ENCODE results near the gene HADHA. TPM values are rescaled to one million over a fixed set of nuclear protein-coding genes. Genes with fewer than 3 reads are reported as not detected.

Gene HADHA
- total and polyA plus RNA-seq, 2 experiments from 2014 or later, result 154 to 223 TPM

DNA sequence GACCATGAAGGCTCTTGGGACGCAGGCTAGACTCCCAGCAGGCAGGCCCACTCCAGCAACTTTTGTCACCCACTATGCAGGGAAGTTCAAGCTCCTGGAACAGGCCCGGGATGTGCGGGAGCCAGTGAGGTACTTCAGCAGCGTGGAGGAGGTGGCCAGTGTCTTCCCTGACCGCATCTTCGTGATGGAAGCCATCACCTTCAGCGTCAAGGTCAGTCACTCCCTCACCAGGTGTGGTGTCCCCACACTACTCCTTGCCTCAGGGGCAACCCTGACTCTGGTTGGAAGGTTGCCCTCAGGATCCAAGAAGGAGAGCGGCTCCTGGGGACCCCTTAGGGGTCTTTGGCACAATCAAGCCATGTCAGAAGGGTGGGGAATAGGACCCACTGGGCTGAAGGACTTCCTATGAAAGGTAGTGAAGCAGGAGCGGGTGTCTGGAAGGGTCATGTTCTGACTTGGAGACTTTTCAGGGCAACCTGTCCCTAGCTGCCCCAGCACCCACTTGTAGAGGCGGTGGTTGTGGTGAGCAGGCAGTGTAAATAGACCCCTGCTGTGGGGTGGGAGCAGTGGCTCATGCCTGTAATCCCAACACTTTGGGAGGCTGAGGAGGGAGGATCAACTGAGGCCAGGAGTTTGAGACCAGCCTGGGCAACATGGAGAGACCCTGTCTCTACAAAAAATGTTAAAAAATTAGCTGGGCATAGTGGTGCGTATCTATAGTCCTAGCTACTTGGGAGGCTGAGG lies 61.4 kb downstream of the HADHA start:
- H3K36me3 ChIP-seq, result no peaks in the 10 kb centered on the region
- no peak for DNase-seq (ENCODE audit: low read depth in 1 of 2, low spot score in 1 of 2)
- TF ChIP-seq CTCF (IDR thresholded peaks at IDR 0.05; ENCODE audit: low read depth, low read length), result no peak

GRCh38 chr2:26182441-26182840 lies 62.0 kb downstream of the HADHA start:
- Histone ChIP-seq H3K36me3 (no peaks in the 10 kb centered on the region), H3K4me3 (no peak overlapping the region), H3K4me1 (ENCODE audit: low read depth) (no peaks in the 10 kb centered on the region), H3K27me3 (peaks cover 55% of the 10 kb centered on the region), H3K9me3 (ENCODE audit: low read depth) (no peaks in the 10 kb centered on the region), H3K27ac (no peak overlapping the region)
- no peak for TF ChIP-seq CTCF (IDR thresholded peaks at IDR 0.05; ENCODE audit: low read depth, low read length)
- no peak for DNase-seq (ENCODE audit: low read depth in 1 of 2, low spot score in 1 of 2)

More for the DNA sequence above, 61.4 kb downstream of the HADHA start:
- H3K27me3 ChIP-seq, result peaks cover 56% of the 10 kb centered on the region
- H3K27ac ChIP-seq, result no peak overlapping the region
- no peaks in the 10 kb centered on the region for H3K4me1 ChIP-seq (ENCODE audit: low read depth)
- no peaks in the 10 kb centered on the region for H3K9me3 ChIP-seq (ENCODE audit: low read depth)
- no peak overlapping the region for H3K4me3 ChIP-seq

DNA sequence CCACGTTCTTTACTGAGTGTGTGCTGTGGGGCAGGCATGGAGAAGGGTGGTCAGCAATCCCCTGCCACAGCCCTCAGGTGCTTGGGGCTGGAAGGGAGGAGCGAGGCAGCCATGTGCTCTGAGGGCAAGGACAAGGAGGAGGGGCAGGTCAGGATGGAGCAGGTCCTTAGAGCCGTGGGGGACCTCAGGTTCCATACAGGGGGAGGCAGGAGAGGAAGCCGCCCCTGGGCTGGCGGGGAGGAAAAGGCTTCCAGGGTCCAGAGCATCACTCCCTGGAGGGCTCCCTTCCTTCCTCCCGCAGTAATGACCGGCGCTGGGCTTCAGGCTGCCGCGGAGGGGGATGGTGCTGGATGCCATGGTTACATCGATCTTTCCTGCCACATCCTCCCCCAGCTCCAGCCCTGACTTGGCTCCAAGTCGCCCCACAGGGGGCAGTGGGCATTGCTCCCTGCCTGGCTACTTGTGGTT lies 65.0 kb downstream of the HADHA start:
- no peak overlapping the region for H3K4me3 ChIP-seq
- no peak for TF ChIP-seq CTCF (IDR thresholded peaks at IDR 0.05; ENCODE audit: low read depth, low read length)
- no peak overlapping the region for H3K27ac ChIP-seq

DNA sequence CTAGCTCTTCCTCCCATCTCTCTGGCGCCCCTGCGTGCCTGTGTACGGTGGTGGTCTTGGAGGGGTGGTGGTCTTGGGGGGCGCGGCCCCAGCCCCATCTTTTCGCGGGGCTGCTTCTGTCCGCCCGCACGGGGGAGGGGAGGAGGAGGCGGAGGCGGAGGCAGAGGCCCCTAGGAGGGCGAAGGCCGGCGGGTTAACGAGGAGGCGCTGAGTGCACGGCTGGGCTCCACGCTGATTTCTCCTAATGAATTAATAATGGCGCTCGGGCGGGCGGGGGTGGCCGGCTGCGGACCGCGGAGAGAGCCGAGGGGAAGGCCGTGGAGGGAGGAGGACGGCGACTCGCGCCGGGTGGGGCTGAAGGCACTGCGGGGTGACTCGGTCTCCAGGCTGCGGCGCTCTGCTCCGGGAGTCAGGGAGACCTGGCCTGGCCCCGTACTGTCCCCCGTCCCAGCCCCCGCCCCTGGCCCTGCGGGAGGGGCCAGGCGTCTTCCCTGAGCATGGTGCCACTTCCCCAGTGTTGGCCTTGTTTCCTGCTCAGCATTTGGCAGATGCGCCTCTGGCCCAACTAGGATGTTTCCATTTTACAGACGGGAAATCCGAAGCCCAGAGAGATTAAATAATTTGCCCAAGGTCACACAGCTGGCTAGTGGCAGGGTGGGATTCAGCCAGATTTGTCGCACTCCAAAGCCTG lies 65.5 kb downstream of the HADHA start:
- Histone ChIP-seq H3K36me3 (no peaks in the 10 kb centered on the region), H3K4me3 (peak overlapping the region; percentile 35), H3K4me1 (ENCODE audit: low read depth) (peaks cover 6% of the 10 kb centered on the region), H3K9me3 (ENCODE audit: low read depth) (no peaks in the 10 kb centered on the region), H3K27ac (no peak overlapping the region), H3K27me3 (peaks cover 40% of the 10 kb centered on the region)
- DNase-seq (ENCODE audit: low read depth in 1 of 2, low spot score in 1 of 2), result peak; percentile 26 to 34
- no peak for TF ChIP-seq CTCF (IDR thresholded peaks at IDR 0.05; ENCODE audit: low read depth, low read length)

More for the DNA sequence above, 65.0 kb downstream of the HADHA start:
- DNase-seq (ENCODE audit: low read depth in 1 of 2, low spot score in 1 of 2), result no peak
- Histone ChIP-seq H3K36me3 (no peaks in the 10 kb centered on the region), H3K27me3 (peaks cover 38% of the 10 kb centered on the region), H3K9me3 (ENCODE audit: low read depth) (no peaks in the 10 kb centered on the region), H3K4me1 (ENCODE audit: low read depth) (peaks cover 6% of the 10 kb centered on the region)

- Histone ChIP-seq H3K36me3 (no peaks in the 10 kb centered on the region), H3K9me3 (ENCODE audit: low read depth) (no peaks in the 10 kb centered on the region), H3K27me3 (peaks cover 46% of the 10 kb centered on the region), H3K27ac (no peak overlapping the region), H3K4me1 (ENCODE audit: low read depth) (peaks cover 6% of the 10 kb centered on the region), H3K4me3 (peak overlapping the region; percentile 35)
- no peak for TF ChIP-seq CTCF (IDR thresholded peaks at IDR 0.05; ENCODE audit: low read depth, low read length)
- DNase-seq (ENCODE audit: low read depth in 1 of 2, low spot score in 1 of 2), result no peak
Observed at GRCh38 chr2:26178246-26178645, 66.2 kb downstream of the HADHA start.
